Mononuclear cell (primary cell): ENCODE data around the gene NOP16. TPM values are rescaled to one million over a fixed set of nuclear protein-coding genes. Genes with fewer than 3 reads are reported as not detected.

Source experiments
- H3K27me3 ChIP-seq: 2 replicates; pipeline ENCODE4 v1.6.0; 2011; ENCODE audit warnings: low read length, control low read depth; ENCODE audit not compliant: insufficient read depth
- H3K4me1 ChIP-seq: 2 replicates; pipeline ENCODE4 v1.5.1; 2011; ENCODE audit warnings: mild to moderate bottlenecking, low read length, control low read depth; ENCODE audit not compliant: insufficient read depth
- H3K4me3 ChIP-seq: 2 replicates; pipeline ENCODE4 v1.5.1; 2011; ENCODE audit warnings: mild to moderate bottlenecking, low read length, moderate library complexity
- H3K9me3 ChIP-seq: 2 replicates; pipeline ENCODE4 v1.5.1; 2011; ENCODE audit warnings: low read depth, mild to moderate bottlenecking, control low read depth, low read length
- total RNA-seq: library from RNA; depleted of rRNA; stranded (reverse); fragments of >200 nt; gene quantifications from one replicate; pipeline ENCODE4 v1.2.3, GENCODE V29; 2012

Gene NOP16
- total RNA-seq, 1 donor, result 6.1 TPM

GRCh38 chr5:176362233-176362490 lies 26.2 kb downstream of the NOP16 start:
- Histone ChIP-seq H3K9me3 (no peaks in the 10 kb centered on the region), H3K27me3 (no peaks in the 10 kb centered on the region), H3K4me1 (peaks cover 42% of the 10 kb centered on the region), H3K4me3 (peak overlapping the region; percentile 94)

GRCh38 chr5:176361437-176362232 lies 26.8 kb downstream of the NOP16 start, which contains the start of gene KIAA1191:
Gene KIAA1191, minus strand, starts transcription at chr5:176361764. Its CDS starts 2,256 bp downstream, at chr5:176359508.
- no peaks in the 10 kb centered on the region for H3K27me3 ChIP-seq
- H3K4me3 ChIP-seq, result peak within 1 kb of the TSS; percentile 94
- H3K9me3 ChIP-seq, result no peaks in the 10 kb centered on the region
- peaks cover 42% of the 10 kb centered on the region for H3K4me1 ChIP-seq

- no peaks in the 10 kb centered on the region for H3K9me3 ChIP-seq
- peak overlapping the region; percentile 94 for H3K4me3 ChIP-seq
- no peaks in the 10 kb centered on the region for H3K27me3 ChIP-seq
- H3K4me1 ChIP-seq, result peaks cover 37% of the 10 kb centered on the region
Observed at GRCh38 chr5:176360894-176361436, 27.4 kb downstream of the NOP16 start.

- no peaks in the 10 kb centered on the region for H3K27me3 ChIP-seq
- H3K4me3 ChIP-seq, result no peak overlapping the region
- no peaks in the 10 kb centered on the region for H3K9me3 ChIP-seq
- peaks cover 26% of the 10 kb centered on the region for H3K4me1 ChIP-seq
Observed at GRCh38 chr5:176359658-176360057, 28.7 kb downstream of the NOP16 start.

- Histone ChIP-seq H3K27me3 (no peaks in the 10 kb centered on the region), H3K4me1 (peaks cover 18% of the 10 kb centered on the region), H3K4me3 (no peak overlapping the region), H3K9me3 (no peaks in the 10 kb centered on the region)
Observed at GRCh38 chr5:176356179-176356566, 32.2 kb downstream of the NOP16 start.

GRCh38 chr5:176355400-176356178 lies 32.8 kb downstream of the NOP16 start:
- Histone ChIP-seq H3K4me3 (no peak overlapping the region), H3K4me1 (peaks cover 12% of the 10 kb centered on the region), H3K9me3 (no peaks in the 10 kb centered on the region), H3K27me3 (no peaks in the 10 kb centered on the region)

GRCh38 chr5:176353533-176353932 lies 34.9 kb downstream of the NOP16 start:
- no peaks in the 10 kb centered on the region for H3K4me1 ChIP-seq
- H3K9me3 ChIP-seq, result no peaks in the 10 kb centered on the region
- H3K4me3 ChIP-seq, result no peak overlapping the region
- H3K27me3 ChIP-seq, result no peaks in the 10 kb centered on the region

GRCh38 chr5:176352116-176352878 lies 36.1 kb downstream of the NOP16 start:
- H3K27me3 ChIP-seq, result no peaks in the 10 kb centered on the region
- no peaks in the 10 kb centered on the region for H3K4me1 ChIP-seq
- no peak overlapping the region for H3K4me3 ChIP-seq
- H3K9me3 ChIP-seq, result no peaks in the 10 kb centered on the region

GRCh38 chr5:176350416-176350815 lies 38.0 kb downstream of the NOP16 start:
- Histone ChIP-seq H3K4me3 (no peak overlapping the region), H3K27me3 (no peaks in the 10 kb centered on the region), H3K9me3 (no peaks in the 10 kb centered on the region), H3K4me1 (no peaks in the 10 kb centered on the region)

- no peaks in the 10 kb centered on the region for H3K4me1 ChIP-seq
- H3K9me3 ChIP-seq, result no peaks in the 10 kb centered on the region
- H3K4me3 ChIP-seq, result no peak overlapping the region
- no peaks in the 10 kb centered on the region for H3K27me3 ChIP-seq
Observed at GRCh38 chr5:176342766-176343458, 45.5 kb downstream of the NOP16 start.

GRCh38 chr5:176342158-176342483 lies 46.3 kb downstream of the NOP16 start:
- Histone ChIP-seq H3K9me3 (no peaks in the 10 kb centered on the region), H3K4me3 (no peak overlapping the region), H3K4me1 (no peaks in the 10 kb centered on the region), H3K27me3 (no peaks in the 10 kb centered on the region)

GRCh38 chr5:176341325-176342157 lies 46.9 kb downstream of the NOP16 start:
- Histone ChIP-seq H3K27me3 (no peaks in the 10 kb centered on the region), H3K4me3 (no peak overlapping the region), H3K9me3 (no peaks in the 10 kb centered on the region), H3K4me1 (no peaks in the 10 kb centered on the region)

- Histone ChIP-seq H3K9me3 (no peaks in the 10 kb centered on the region), H3K4me1 (no peaks in the 10 kb centered on the region), H3K4me3 (no peak overlapping the region), H3K27me3 (no peaks in the 10 kb centered on the region)
Observed at GRCh38 chr5:176339304-176339703, 49.1 kb downstream of the NOP16 start.

- Histone ChIP-seq H3K4me1 (no peaks in the 10 kb centered on the region), H3K9me3 (no peaks in the 10 kb centered on the region), H3K4me3 (no peak overlapping the region), H3K27me3 (no peaks in the 10 kb centered on the region)
Observed at GRCh38 chr5:176337913-176338312, 50.5 kb downstream of the NOP16 start.
